Activated gamma-delta T cell (primary cell): Measurements from ENCODE around the gene ABTB2.
"Not testable (repeated sequence)": the region's sequence is repeated elsewhere in the genome, so short reads cannot be mapped to it uniquely, and the experiment has no call there.

ENCODE experiments used
- DNase-seq: peaks from one replicate; lab custom pipeline; 2025; lab: John Stamatoyannopoulos, UW
- total RNA-seq, 2 donors: gene quantifications; one replicate each; lab custom pipeline; 2026; lab: John Stamatoyannopoulos, UW

Gene ABTB2
- total RNA-seq, result 2.5 to 5.1 reads per million in 2 donors

DNA sequence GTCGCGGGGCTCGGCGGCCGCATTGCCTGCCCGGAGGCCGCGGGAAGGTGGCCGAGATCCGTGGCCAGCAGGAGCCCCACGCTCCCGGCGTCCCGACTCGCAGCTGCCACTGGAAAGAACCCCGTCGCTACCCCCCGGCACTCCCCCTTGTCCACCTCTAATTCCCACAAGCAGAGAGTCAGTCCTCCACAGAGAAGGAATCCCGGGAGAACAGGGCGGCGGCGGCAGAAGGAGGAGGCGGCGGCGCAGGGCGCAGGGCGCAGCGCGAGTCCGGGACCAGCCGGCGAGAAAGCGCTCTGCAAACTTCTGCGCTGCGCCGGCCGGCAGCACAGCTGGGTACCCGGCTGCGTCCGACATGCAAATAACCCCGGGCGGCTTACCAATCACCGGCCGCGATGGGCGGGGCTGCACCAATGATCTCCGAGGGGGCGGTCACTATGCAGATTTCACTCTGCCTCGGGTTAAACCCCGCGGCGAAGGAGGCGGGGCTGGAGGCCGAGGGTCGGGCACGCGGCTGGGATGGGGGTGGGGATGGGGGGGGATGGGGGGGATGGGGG lies at the start of gene ABTB2:
TSS of gene ABTB2 (minus strand) at position 310 of the 557 bp plus-strand sequence.
- peak; percentile 90 for DNase-seq

DNA sequence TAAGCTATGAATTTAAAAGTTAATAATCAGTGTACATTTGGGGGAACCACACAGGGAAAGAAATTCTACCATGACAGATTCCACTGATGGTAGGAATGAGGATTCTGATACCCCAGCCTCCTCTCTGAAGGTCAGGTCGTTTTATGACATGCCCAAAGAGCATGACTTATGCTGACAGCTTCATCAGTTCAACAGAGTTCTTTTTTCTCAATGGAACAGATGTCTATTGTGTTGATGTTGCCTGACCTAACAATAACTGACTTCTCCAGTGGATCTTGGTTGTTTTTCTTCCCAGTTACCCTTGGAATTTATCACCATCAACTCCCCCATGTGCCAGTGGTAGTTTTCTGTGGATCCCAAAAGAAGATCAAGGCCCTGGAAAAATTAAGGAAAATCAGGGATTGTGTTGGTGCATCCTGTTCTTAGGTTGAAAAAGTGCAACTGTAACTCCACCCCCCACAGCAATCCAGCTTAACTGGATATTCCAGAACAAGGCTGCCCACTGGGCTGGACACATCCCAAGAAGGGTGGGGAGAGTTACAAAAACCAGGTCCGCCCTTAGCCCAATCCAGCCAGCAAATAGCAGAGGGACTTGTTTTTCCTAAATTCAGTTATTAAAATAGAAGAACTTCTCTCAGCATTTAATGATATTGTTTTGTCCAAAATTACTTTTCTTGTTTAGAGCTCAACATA lies 49.5 kb upstream of the ABTB2 start:
- no peak for DNase-seq

DNA sequence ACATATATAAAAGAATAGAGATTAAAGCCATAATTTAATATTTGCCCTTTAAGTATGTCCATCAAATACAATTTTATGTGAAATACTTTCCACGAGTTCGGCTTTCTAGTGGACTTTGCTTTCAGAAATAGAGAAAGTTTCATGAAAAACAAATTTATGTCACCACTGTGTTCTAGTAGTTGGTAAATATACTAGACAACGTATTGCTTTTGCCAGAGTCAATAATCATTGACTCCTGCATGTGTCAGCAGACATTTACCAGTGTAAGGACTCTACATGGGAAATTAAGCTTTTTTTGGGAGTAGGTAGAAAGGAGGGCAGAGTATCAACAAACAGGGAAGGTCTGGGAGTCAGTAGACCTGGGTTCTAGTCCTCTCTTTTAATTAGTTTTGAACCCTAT lies 48.6 kb upstream of the ABTB2 start:
- no peak for DNase-seq

DNA sequence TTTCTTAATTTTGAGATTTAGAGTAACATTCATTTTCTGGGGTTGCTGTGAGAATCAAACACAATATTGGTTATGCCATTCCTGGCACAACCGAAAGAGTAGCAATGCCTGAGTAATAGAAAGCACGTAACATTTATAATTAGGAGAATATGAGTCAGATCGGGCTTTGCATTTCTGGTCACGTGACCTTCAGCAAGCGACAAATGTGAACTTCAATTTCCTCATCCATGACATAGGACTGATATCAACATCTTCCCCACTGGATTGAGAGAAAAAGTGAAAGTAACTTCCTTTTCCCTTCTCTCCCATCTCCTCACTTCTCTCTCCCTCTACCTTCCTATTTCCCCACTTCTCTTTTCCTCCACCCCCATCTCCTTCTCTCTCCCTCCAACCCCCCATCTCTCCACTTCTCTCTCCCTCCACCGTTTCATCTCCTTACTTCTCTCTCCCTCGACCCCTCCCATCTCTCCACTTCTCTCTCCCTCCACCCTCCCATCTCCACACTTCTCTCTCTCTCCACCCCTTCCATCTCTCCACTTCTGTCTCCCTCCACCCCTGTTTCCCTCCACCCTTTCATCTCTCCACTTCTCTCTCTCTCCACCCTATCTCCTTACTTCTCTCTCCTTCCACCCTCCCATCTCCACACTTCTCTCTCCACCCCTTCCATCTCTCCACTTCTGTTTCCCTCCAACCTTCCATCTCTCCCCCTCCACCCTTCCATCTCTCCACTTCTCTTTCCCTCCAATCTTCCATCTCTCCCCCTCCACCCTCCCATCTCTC lies 47.5 kb upstream of the ABTB2 start:
- DNase-seq, result no peak

DNA sequence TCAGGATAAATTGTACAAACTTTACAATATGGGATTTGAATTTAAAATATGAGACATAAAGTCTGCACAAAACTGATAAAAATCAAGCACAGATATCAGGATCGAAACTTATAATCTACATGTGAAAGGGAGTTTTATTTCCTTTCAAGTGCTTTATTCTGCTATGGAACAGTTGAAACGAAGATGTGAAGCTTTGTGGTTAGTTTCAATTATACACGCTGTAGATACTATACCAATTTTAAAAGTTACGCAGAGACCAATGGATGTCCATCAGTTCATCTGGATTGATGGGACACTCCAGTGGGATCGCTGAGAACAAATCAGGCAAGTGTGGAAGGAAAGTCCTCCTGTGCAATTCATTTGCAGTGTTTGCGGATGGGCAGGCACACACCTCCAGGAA lies 46.5 kb upstream of the ABTB2 start:
- no peak for DNase-seq

DNA sequence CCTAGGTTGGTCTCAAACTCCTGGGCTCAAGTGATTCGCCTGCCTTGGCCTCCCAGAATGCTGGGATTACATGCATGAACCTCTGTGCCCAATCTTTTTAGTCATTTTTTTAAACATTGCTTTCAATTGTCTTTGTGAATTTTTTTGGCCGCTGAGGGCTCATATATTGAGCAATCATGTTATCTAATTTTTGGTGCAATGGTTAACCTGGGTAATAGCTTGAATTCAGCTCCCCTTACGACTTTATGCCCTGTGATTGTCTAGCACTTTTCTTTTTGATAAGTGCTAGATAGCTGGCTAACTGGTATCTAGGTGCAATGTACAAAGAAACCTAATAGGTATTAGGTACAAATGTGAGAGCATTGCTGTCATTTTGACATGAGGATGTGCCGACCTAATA lies 45.6 kb upstream of the ABTB2 start:
- no peak for DNase-seq

DNA sequence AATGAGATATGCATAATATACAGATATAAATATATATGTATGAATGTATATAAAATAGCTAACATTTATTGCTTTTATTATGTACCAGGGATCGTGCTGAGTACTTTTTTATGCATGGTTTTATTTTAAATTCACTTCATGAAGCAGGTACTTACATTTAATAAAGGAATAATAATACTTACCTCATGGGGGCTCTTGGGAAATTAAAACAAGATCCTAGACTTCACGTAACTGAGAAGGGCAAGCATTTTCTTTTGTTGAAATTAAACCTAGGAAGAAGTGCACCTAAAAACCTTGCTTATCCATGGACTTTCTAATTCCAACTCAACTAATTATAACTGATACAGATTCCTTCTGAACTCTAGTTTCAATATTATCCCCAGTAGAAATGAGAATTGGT lies 40.0 kb upstream of the ABTB2 start:
- no peak for DNase-seq

DNA sequence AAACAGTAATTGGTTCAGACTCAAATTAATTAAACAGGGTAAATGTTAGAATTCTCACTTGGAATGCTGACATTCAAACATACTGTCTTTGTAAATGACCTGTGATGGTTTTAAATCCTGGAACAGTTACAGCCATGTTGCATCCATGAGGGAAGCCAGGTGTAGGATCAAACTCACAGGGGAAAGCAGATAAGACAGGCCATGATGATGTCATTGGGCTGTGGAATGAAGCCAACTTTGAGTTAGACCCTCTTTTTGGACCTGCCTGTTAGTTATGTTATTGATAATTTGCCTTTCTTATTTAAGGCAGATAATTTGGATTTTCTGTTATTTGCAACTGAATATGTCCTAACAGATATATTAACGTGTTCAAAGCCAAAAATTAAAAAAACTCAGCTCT lies 39.3 kb upstream of the ABTB2 start:
- no peak for DNase-seq

DNA sequence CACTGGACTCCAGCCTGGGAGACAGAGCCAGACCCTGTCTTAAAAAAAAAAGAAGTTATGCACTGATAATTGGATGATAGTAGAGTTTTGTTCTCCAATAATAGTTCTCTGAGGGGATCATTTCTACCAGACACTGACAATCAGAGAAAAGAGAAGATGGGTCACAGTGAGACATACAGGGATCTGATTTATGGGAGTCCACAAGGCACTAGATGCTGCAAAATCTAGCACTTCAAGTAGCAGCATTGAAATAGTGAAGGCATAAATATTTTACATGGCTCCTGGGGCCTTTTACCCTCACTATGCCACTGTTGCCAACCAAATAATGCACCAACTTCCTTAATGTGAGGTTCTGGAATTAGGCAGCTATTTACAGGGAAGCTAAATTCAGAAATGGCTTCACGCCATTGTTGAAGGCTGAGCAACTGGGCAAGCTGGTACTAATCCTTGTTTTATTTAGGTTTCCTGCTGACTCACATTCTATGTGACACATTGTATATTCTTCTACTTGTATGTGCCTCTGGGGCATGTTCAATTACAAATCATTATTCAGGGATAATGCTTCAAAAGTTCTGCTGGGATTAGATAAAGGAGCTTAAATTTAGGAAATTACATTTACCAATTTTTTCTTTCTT lies 38.2 kb upstream of the ABTB2 start:
- DNase-seq, result no peak

DNA sequence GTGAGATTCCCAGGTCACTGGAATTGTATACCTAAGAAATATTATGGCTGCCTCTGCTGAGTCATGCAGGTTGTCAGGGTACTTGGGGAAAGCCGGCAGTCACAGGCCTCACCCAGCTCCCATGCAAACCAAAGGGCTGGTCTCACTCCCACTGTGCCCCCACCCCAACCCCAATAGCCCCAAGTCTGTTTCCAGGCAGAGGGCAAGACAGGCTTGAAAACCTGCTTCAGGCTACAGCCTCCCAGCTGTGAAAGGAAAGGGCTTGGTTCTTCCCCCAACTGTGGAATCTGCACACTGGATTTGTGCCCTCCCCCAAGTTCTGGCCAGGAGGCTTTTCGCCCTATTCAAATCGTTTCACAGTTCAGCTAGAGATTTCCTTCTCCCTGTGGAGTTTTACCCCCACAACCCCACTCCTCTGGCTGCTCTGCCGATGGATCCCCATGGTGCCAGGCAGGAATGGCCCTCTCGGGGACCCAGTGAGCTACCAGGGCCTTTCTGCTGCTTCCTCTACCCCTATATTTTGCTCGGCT lies 37.0 kb upstream of the ABTB2 start:
- no peak for DNase-seq

DNA sequence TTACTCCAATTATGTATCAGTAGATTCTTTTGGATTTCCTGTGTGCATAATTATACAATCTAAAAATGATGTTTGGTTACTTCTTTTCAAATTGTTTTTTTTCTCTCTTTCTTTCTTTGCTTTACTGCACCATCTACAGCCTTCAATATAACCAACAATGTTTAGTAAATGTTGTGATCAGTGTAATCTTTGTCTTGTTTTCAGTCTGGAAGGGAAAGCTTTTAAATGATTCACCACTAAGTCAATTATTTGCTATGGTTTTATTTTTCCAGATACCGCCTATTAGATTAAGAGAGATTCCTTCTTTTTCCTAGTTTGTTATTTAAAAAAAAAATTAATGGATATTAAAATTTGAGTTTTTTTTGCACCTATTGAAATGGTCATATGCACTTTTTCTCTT lies 29.8 kb upstream of the ABTB2 start:
- DNase-seq, result no peak

DNA sequence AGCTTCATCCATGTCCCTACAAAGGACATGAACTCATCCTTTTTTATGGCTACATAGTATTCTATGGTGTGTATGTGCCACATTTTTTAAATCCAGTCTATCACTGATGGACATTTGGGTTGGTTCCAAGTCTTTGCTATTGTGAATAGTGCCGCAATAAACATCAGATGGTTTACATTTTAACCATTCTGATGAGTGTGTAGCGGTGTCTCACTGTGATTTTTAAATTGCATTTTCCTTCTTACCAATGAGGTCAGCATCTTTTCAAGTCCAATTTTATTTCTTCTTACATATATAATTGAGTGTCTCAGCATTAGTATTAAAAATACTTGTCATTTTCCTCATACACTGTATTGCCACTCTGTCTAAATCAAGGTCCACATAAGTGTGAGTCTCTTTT lies 28.5 kb upstream of the ABTB2 start:
- DNase-seq, result not testable (repeated sequence)

DNA sequence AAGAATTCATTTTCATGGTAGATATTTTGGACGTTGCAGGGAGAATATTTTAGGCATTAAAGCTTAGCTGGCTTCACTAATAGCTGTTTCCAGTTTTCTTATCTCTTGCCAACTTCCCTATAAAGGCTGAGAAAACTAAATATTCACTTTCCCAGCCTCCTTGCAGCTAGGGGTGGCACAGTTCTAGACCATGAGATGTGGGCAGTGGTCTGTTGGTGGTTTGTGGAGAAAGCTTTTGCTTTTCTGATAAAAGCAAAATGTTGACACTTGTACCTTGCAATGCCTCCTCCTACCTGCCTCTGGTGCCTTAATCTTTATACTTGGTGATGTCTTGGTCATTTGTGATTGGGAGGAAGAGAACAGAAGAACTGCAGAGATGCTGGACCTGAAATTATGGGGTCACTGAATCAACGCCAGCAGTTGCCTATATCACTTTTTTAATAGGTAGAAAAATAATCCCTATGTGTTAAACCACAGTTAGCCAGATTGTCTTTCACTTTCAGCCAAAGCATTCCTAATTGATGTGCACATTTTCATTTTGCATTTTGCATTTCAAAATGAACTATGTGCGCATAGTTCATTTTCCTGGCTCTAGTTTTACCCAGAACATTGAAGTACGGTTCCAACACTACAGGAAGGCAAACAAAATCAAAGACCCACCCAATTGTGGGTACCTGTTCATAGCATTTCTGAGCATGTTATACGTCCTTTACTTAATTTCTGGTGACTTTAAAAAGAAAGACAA lies 24.9 kb upstream of the ABTB2 start:
- no peak for DNase-seq

DNA sequence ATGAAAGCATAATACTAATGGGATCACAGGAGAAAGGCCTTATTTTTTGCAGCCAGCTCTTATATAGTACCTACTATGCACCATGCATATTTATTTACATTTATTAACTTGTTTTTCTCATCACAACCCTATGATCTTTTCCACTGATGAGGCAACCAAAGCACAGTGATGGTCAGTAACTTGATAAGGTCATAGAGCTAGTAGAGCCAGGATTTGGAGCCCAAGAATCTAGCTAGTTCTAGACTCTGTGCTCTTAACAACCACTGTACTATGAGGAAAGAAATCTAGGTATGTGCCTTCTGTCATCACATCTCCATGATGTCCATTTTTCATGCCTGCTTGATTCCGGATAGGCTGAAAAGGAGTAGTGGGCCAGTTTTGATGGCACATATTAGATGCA lies 24.0 kb upstream of the ABTB2 start:
- DNase-seq, result no peak

DNA sequence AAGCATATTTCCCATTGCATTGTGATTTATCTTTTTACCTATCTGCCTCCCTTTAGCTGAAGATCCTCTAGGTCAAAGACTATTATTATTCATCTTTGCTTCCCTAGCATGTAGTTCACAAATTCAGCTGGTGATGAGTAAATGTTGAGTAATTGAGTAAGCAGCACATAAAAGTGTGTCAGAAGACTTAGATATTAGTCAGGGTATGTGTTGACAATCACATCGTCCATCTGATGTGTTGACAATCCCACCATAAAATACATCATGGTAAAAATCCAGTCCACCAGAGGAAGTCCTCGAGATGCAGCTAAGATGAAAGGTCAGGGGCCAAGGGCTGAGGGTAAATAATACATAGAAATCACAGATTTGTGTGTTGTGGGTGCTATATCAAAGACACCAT lies 22.9 kb upstream of the ABTB2 start:
- DNase-seq, result no peak

DNA sequence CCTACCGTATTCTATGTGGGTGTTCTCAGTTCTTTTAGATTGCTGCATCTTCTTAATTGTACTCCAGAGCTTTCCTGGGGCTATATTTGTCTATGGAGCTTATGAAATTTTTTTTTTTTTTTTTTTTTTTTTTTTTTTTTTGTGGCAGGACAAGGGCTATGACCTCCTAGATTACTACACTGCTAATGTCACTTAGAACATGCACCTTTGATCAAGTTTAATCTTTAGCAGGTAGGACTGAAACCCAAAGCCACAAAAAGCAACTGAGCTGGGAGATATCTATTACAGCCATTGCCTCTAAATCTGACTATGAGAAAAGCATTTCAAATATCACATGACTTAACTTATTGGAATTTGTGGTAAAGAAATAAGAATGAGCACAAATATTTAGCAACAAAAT lies 21.7 kb upstream of the ABTB2 start:
- no peak for DNase-seq

DNA sequence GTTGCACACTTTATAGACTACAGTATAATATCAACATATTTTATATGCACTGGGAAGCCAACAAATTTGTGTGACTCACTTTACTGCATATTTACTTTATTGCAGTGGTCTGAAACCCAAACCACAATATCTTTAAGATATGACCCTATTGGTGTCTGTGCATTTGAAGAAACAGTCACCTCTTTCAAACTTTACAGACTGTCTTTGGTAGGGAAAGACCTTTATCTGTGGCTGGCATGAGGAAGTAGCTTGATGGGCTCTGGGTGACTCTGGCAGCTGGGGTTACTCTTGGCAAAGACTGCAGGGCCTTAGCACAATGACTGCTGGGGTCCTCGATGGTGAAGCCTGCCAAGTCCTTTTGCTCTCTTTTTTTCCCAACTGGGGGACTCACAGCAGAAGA lies 21.3 kb upstream of the ABTB2 start:
- DNase-seq, result no peak

DNA sequence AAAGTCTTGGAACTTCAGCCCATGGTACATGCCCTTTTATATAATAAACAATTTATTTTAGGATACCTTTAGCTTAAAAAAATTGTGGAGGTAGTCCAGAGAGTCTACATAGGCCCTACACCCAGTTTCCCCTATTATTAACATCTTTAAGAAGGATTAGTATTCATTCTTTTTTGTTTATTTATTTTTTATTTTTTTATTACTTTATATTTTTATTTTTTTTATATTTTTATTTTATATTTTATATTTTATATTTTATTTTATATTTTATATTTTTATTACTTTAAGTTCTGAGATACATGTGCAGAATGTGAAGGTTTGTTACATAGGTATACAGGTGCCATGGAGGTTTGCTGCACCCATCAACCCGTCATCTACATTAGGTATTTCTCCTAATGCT lies 15.9 kb upstream of the ABTB2 start:
- no peak for DNase-seq

DNA sequence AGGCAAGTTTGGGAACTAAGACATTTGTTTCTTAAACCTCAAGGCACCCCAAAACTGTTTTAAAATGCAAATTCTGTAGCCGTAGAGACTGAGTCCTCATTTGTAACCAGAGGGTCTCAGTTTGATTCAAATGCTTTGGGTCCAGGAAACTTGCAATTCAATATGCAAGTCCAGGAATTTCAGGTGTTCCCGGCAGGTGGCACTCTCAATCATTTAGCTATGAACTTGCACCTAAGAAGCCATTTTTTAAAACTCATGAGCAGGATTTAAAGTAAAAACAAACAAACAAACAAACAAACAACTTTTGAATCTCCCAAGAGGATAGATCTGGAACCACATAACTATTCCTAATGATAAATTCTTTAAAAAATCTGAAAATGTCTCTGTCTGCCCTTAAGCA lies 8.7 kb upstream of the ABTB2 start:
- DNase-seq, result no peak

DNA sequence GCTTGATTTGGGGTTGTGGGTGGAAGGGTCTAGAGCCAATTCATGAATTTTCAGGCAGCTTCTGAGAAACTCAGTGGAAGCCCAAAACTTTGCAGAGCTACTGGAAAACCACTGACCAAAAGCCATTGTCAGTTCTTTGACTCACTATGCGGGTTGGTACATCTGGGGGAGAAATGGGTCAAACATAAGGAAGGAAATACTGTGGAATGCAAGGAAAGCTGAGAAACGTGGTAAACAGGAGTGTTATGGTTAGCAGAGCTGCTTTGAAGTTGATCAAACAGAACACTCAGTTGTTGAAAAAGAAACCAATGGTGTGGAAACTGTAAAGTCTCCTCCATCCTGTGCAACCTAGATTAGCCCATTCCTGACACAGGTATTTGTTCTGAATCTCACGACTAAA lies 6.3 kb upstream of the ABTB2 start:
- no peak for DNase-seq

DNA sequence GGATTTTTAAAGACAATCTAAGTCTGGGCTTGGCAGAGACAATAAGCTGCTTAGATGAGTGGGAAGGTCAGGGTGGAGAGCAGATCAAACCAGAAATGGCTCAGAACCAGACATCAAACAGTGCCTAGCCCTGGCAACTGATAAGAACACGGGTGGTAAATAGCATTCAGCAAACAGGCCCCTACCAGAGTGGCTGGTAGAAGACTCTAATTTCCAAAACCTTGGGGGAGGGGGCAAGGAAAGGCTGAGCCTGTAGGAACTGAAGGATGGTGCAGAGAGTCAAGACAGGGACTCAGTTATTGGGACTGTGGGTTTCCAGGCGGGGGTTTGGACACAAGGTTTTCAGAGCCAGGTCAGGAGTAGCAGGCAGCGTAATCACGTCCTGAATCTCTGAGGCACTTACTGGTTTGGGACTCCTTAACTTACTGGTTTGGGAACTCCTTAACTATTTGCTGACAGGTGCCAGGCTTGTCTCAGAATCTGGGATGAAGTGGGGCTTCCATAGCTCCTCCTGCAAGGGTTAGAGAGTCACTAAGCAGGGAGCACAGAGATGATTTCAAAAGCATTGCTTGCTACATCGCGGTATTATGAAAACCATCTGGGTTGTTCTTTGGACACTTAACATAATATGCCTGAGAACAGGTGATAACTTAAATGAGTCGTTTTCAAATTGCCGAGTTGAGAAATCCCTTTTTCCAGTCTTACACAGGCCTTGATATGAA lies 5.7 kb upstream of the ABTB2 start:
- DNase-seq, result no peak
